Jurkat, Clone E6-1 (cell line): Measurements from ENCODE around the gene SMAD4. TPM values are rescaled to one million over a fixed set of nuclear protein-coding genes. Genes with fewer than 3 reads are reported as not detected.
"Not testable (repeated sequence)": the region's sequence is repeated elsewhere in the genome, so short reads cannot be mapped to it uniquely, and the experiment has no call there.

Experiments
- DNase-seq: peaks from one replicate; pipeline ENCODE4 v3.0.0-alpha.2; 2011; ENCODE audit warnings: low read depth, low spot score
- H3K4me3 ChIP-seq: 2 replicates; pipeline ENCODE4 v1.5.1; 2011; ENCODE audit warnings: mild to moderate bottlenecking, low read length, control low read depth, moderate library complexity
- polyA plus RNA-seq: library from polyadenylated mRNA; unstranded; fragments of >200 nt; gene quantifications from one replicate; pipeline ENCODE4 v1.2.1, GENCODE V29; 2012; ENCODE audit warnings: missing spikeins; ENCODE audit not compliant: insufficient read length, insufficient read depth

SMAD4 gene
- polyA plus RNA-seq, result 37.0 TPM

- peak; percentile 91 for DNase-seq
- peak within 1 kb of the TSS; percentile 81 for H3K4me3 ChIP-seq
Measured at GRCh38 chr18:51029694-51030536, at the start of gene SMAD4. Gene SMAD4 (plus strand): TSS chr18:51030213. CDS start chr18:51047047, 16,834 bp downstream.

GRCh38 chr18:50981381-50981780 lies 48.6 kb upstream of the SMAD4 start:
- no peak for DNase-seq
- H3K4me3 ChIP-seq, result no peak overlapping the region

DNA sequence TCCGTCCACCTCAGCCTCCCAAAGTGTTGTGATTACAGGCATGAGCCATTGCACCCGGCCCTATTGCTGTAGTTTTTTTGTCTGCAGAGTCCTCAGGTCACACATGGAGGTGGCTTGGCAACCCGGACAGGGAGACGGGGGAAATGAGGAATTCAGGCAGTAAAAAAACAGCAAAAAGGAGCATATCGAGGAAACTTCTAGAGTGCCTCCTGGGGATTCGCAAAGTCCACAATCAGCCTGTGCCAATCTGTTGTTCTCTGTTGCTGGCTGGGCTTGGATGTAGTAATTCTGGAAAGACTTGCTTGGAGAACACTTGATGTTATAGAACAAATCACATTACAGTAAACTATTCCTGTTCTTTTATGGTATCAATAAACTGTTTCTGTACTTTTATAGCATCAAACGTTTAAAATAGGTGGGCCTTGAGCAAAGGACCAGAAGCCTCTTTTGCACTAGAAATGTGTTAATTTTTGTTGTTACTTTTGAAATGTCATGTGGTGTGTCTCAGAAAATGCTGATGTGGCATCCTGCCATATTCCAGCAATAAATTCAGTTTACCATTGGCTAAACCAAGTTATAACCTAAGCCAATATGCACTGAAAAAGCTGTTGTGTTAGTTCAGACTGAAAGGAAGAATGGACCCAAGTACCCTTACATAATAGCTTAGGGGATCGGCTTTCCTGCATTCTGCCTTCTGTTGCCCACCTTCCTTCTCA lies 47.8 kb upstream of the SMAD4 start:
- no peak overlapping the region for H3K4me3 ChIP-seq
- no peak for DNase-seq

GRCh38 chr18:50982802-50983179 lies 47.2 kb upstream of the SMAD4 start:
- no peak overlapping the region for H3K4me3 ChIP-seq

DNA sequence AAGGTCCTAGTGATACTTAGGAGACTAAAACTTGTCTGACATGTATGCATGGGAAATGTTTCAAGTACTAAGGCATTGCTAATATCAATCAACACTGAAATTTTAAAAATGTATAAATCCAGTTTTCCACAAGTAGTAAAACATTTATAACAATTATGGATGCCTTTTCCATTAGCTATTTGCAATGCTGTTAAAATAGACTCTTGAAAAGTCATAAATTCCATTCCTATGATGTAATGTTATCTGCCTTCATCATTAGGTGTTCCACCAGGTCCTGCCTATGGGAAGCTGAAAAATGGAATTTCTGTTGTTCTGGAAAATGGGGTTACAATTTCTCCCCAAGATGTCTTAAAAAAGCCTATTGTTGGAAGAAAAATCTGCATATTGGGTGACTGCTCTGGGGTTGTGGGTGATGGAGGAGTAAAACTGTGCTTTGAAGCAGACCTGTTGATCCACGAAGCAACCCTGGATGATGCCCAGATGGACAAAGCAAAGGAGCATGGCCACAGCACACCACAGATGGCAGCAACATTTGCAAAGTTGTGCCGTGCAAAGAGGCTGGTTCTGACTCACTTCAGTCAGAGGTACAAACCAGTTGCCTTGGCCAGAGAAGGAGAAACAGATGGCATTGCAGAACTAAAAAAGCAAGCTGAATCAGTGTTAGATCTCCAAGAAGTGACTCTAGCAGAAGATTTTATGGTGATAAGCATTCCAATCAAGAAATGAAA lies 43.5 kb upstream of the SMAD4 start:
- no peak for DNase-seq
- no peak overlapping the region for H3K4me3 ChIP-seq

More at GRCh38 chr18:50982802-50983179, 47.2 kb upstream of the SMAD4 start:
- DNase-seq, result no peak

DNA sequence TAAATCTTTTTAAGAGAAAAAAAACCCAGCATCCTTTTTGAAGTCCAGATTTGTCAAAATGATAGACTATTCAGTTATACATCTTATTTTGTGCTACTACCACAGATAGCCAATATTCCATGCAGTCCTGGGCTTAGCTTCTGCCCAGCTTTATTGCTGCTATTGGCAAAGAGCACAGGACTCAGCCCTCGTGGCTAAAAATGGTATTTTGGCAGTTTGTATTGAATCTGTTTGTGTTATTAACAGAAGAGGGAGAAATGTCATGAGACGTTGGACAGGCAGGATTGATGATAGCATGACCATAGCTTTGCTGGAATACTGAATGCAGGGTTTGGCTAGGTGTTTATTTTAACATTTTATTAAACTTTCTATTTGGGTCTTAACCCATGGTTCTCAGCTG lies 42.8 kb upstream of the SMAD4 start:
- H3K4me3 ChIP-seq, result no peak overlapping the region
- DNase-seq, result no peak

GRCh38 chr18:50989711-50990110 lies 40.3 kb upstream of the SMAD4 start:
- no peak overlapping the region for H3K4me3 ChIP-seq

GRCh38 chr18:50992351-50992762 lies 37.7 kb upstream of the SMAD4 start:
- H3K4me3 ChIP-seq, result no peak overlapping the region
- DNase-seq, result no peak

More at GRCh38 chr18:50989711-50990110, 40.3 kb upstream of the SMAD4 start:
- no peak for DNase-seq

DNA sequence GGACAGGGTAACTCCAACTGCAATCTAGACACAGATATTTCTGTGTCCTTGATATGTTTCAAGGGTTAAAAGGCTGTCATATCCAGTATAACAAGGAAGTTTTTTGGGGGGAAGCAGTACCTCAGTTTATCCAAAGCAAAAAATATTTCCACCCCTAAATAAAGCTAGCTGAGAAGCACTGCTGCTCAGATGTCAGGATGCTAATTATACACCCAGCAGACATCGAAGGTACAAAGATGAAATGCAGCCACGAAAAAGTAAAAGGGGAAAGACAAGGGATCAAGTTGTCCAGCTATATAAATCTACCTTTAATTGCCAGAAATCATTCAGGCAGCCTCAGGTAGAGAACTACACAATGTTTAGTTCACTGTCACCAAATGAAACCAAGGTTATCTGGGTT lies 36.0 kb upstream of the SMAD4 start:
- H3K4me3 ChIP-seq, result no peak overlapping the region
- DNase-seq, result no peak

DNA sequence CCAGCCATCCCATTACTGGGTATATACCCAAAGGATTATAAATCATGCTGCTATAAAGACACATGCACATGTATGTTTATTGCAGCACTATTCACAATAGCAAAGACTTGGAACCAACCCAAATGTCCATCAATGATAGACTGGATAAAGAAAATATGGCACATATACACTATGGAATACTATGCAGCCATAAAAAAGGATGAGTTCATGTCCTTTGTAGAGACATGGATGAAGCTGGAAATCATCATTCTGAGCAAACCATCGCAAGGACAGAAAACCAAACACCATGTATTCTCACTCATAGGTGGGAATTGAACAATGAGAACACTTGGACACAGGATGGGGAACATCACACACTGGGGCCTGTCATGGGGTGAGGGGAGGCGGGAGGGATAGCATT lies 26.8 kb upstream of the SMAD4 start:
- DNase-seq, H3K4me3 ChIP-seq: not testable (repeated sequence)

- no peak for DNase-seq
Measured at GRCh38 chr18:51006061-51006818, 23.8 kb upstream of the SMAD4 start.

GRCh38 chr18:51006948-51007789 lies 22.8 kb upstream of the SMAD4 start:
- H3K4me3 ChIP-seq, result no peak overlapping the region
- DNase-seq, result no peak

More at GRCh38 chr18:51006061-51006818, 23.8 kb upstream of the SMAD4 start:
- no peak overlapping the region for H3K4me3 ChIP-seq

DNA sequence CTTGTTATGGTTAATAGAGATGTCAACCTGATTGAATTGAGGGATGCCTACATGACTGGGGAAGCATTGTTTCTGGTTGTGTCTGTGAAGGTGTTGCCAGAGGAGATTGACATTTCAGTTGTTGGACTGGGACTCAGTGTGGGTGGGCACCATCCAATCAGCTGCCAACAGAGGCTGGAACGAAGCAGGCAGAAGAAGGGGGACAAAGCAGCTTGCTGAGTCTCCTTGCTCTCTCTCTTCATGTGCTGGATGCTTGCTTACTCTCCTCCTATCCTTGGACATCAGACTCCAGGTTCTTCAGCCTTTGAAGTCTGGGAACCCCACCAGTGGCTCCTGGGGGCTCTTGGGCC lies 22.2 kb upstream of the SMAD4 start:
- H3K4me3 ChIP-seq, result no peak overlapping the region

DNA sequence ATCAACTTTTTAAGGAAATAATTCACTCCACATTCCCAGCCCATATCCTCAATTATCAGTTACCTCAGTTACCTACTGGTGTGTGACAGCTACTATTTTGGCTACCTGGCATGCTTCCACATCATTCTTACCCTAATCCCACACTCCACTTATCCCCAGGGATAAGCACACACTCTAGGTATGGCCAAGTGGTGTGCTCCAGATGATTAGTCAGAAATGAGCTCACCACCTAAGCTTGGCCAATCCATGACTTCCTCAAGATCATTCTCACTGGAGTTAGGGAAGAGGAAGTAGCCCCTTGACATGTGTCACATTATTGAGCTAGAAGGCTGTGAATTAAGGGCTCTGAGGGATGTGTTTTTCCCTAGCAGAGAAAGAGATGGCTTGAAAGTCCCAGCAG lies 20.9 kb upstream of the SMAD4 start:
- DNase-seq, result no peak

More for the DNA sequence above, 22.2 kb upstream of the SMAD4 start:
- DNase-seq, result no peak

DNA sequence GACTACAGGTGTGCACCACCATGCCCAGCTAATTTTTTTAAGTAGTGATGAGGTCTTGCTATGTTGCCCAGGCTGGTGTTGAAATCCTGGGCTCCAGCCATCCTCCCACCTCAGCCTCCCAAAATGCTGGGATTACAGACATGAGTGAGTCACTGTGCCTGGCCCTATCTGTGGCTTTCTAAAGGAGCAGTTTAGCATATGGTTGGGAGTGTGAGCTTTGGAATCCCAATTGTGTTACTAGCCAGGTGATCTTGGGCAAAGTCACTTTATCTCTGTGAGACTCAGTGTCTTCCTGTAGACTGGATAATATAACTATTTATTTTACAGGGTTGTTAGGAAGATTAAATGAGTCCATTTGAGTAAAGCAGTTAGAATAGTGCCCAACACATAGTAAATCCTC lies 19.8 kb upstream of the SMAD4 start:
- H3K4me3 ChIP-seq, result no peak overlapping the region
- no peak for DNase-seq

More for the DNA sequence above, 20.9 kb upstream of the SMAD4 start:
- no peak overlapping the region for H3K4me3 ChIP-seq

DNA sequence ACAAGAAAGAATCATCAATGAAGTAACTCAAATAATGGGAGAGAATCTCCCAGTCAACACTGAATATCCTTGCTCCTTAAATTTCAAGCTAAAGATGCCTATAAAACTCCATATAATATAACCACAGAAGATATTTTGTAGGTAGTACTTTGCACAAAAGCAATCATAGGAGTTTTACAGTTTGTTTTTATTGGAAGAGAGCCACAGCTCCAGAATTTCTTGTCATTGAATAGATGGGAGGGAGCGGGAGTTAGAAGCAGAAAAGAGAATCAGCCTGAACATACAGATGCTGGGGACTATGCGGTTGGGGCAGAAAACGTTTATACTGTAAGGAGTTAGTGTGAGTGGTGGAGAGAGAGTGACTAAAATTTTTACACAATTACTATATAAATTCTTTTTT lies 18.3 kb upstream of the SMAD4 start:
- DNase-seq, result no peak
- H3K4me3 ChIP-seq, result no peak overlapping the region

DNA sequence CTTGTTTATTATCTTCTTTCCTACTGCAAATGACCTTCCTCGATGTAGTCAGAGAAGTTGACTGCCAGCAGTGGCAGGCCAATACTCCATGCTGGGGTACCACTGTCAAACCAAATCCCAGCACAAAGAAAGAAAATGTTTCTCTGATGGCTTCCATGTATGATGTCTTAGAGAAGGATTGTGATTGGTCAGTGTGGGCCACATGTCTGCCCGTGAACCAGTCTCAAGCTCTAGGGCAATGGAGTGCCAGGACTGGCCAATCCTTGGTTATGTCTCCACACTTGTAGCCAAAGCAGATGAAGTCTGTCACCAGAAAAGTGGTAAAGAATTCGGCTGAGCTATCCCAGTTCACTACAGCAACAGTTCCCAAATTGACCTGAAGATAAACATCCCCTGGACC lies 17.6 kb upstream of the SMAD4 start:
- no peak overlapping the region for H3K4me3 ChIP-seq
- DNase-seq, result no peak

- H3K4me3 ChIP-seq, result no peak overlapping the region
- no peak for DNase-seq
Measured at GRCh38 chr18:51013259-51013658, 16.8 kb upstream of the SMAD4 start.
